DMS79 (cell line): ENCODE results near the gene FNDC3B.

Experiments
- DNase-seq: peaks from one replicate; lab custom pipeline; 2025; lab: John Stamatoyannopoulos, UW

Gene FNDC3B

DNA sequence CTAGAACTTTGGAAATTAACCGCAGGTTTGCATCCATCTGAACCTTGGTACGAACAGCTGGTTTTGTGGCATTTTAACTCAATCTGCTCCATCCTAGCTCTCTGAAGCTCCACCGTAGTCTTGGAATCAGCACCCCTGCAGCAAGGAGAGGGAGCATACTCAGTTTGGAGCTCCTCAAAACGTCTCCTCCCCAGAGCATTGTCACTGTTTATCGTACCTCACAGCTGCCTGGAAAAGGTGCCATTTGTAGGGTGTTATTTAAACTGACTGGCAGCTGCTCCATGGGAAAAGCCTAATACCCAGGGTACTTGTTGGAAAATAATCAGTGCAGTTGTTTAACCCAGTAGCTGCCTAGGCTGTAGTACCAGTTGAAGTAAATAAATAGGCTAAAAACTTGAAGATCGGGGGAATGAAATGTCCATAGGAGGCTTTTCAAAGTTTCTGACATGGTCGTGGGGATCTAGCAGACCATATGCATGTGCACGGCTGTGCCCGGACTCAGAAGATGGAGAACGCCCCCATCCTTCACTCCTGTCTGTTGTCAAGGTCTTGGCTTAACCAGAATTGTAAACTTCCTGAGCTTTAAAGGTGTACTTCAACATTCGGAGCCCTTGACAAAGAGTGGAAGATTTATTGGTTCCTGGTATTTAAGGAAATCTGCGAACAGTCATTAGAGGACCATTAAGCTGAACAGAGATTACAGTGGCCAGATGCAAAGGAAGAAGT is 365.0 kb downstream of the FNDC3B start:
- no peak for DNase-seq

DNA sequence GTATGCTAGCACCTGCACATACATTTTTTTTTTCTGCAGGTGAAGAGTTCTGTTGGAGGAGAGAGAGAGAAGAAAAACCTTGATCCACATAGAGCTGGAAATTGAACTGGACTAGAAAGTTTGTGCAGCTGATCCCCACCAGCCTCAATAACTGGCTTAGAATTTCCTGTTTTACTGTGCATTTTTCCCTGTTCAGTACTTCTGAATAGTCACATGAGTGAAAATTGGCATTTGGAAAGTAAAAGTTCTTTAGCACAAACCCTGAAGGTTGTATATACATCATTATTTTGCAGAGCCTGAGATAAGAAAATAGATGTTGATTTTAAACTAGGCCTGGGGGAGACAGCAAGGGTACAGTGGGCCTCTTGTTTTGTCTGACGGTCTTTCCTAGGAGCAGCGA is 366.5 kb downstream of the FNDC3B start:
- no peak for DNase-seq

DNA sequence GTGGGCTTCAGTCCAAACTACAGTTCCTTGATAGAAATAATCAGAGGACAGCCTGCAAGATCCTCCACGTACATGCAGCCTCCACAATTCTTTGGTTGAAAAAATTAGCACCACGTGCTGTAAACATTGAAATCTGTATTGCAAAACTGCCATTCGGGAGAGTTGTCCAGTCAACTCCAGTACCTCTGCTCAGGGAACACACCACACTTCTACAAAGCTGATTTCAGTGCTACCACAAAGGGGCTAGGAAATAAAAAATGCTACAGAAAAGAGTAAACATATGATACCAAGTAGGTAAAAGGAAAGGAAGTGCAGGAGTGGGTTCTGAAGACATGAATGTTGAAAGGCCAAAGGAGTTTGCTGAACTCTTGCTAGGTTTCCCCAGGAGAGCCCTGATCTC is 368.5 kb downstream of the FNDC3B start:
- no peak for DNase-seq

DNA sequence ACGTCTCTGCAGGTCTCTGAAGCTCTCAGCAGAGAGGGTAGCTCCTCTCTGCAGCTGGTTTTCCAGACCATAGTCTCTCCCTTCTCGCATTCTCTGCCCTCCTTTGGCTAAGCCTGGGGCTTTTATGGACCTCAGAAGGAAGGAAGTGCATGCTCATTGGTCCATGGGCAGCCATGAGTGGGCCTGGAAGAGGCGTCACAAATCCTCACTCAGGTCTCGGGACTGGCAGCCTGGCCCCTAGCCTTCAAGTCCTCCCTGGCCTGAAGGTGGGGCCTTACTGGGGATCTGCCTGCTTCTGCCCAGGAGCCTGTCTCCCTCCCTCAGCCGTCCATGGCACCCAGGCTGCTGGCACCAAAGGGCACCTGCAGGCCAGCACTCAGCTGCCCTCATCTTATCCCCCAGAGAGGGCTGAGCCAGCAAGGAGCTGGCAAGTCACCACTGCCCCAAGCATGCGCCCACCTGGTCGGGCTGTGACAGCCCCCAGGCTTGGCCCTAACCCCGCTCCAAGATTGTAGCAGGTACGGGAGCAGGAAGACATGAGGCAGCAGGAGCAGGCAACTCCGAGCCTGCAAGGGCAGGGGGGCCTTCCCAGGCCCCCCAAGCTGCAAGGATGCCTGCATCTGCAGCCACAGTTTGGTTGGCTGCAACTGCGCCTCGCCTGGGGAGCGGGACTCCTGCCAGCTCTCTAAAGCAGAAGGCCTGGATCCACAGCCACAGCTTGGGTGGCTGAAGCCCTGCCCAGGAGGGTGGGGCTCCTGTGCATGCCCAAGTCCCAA is 371.5 kb downstream of the FNDC3B start:
- no peak for DNase-seq

DNA sequence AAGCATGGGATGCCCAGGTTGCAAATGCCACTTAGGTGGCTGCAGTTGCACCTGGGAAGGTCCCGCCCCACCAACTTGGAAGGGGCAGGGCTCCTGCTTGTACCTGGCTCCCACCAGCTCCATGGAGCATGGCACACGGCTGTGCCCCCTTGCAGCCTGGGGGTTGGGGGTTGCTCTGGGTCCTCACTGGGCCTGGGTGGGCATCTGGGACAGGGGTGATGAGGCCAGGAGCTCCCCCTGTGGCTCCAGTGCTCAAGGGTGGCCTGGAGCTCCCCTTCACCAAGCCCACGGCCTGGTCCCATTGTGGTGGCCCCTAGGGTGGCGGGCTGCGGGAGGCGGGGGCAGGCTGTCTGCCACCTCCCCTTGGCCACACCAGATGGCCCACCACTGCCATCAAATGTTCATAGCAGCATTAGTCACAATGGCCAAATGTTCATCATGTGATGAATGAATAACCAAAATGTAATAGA is 372.1 kb downstream of the FNDC3B start:
- DNase-seq = no peak

DNA sequence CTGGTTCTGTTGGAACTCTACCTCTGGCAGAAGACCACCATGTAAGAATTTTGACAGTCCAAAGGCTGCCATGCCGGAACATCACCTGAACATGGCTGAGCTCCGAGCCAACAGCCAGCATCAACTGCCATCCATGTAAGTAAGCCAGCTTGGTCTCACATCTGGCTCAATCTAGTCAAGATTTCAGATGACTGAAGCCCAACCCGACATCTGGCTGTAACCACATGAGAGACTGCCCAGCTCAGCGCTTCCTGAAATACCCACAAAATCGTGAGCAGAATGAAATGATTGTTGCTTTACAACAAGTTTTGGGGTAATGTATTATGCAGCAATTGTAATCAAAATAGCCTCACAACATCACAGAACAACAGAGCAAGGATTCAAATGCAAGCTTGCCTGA is 375.9 kb downstream of the FNDC3B start:
- DNase-seq = no peak

DNA sequence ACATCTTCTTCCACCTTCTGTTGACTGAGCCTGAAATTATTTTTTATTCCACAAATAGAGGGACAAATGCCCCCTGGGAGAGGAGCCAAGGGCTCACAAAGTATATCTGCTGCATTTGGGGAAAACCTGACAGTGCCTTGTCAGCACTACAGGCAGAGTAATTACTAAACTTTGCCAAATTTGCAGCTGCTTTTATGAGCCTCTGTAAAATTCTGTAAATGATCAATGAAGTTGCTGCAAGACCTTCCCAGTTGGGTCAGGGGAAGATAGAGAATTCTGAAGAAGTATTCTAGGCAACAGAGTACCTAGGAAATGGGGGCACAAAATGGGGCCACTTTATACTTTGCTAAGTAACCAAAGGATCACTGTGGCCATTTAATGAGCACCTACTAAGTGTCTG is 398.3 kb downstream of the FNDC3B start:
- DNase-seq = no peak

DNA sequence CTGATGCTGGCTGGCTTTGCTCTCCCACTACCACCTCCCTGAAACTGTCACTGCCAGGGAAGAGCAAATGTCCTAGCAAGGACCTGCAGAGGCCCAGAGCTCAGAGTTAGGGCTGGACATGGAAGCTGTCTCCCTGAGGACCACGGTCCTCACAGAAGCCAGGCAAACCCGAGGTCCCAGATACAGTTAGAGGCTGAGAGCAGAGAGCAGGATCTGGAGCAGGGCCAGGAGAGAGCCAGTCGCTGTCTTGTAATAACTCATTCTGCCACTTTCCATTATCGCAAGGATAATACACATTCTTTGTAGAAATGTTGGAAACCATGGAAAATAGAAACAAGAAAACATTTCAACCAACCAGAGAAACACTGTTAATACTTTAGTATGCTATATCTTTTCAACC is 398.8 kb downstream of the FNDC3B start:
- DNase-seq = no peak

DNA sequence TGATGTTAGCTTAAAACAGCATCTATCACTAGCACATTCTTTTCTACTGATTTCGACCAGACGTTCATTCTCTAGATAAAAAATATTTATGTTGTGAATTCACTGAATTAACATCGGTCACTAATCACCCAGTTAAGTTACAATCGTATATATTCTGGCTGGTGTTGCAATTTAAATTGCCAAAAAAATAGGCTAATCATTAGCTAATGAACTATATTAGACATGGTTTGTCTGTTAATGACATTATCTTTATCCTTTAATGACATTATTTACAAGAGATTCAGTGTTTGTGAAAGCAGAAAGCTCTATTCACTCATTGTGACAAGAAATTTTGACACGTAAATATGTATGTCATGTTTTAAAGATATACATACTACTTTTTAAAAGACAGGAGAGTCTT is 402.2 kb downstream of the FNDC3B start:
- no peak for DNase-seq

DNA sequence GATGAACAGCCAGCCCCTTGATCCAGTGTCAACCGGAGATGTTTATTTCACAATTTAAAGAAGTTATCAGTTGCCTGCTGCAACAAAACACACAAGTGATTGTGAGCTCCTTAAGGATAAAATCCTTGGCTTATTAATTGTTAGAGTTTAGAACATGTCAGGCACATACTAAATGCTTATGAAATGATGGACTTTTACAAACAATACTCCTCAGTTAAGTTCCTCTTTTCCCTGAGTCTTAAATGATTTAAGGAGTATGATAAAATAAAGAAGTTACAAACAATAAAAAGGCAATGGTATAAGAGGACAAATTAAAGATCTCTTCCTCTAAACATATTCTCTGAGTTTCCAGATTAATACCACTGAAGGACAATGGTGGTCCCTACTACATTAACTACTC is 403.2 kb downstream of the FNDC3B start:
- DNase-seq = no peak

DNA sequence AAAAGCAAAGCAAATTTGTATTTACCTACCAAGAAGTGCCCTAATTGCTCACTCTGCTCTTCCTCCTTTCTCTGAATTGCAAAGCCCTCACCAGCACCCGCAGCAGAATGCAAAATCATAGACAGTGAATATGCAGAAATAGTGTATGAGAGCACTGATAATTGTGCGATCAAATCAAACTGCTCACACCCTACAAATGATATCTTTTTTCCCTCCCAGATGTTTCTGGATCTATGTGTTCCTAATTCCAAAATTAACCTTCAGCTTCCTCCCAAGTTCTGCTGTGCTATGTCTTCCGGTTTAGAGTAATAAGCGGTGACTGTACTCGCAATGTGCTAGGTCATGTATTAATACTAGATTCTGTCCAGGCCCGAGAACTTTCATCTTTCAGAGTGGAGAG is 405.4 kb downstream of the FNDC3B start:
- no peak for DNase-seq

DNA sequence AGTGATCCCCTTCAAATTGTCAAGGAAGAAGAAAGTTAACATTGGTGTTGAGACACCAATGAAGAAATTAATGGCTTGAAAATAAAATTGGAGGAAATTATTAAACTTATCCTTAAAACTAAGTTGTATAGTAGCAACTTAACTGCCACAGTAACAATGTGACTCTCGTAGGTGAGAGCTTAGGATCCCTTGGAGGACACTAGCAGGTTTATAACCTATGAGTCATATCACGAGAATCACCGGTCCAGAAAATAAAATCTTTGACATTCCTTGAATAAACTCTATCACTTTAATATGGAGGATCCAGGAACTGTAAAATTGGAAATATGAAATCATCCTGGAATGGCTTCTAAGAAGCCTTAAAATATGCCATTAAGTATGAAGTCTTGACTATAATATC is 406.8 kb downstream of the FNDC3B start:
- no peak for DNase-seq

DNA sequence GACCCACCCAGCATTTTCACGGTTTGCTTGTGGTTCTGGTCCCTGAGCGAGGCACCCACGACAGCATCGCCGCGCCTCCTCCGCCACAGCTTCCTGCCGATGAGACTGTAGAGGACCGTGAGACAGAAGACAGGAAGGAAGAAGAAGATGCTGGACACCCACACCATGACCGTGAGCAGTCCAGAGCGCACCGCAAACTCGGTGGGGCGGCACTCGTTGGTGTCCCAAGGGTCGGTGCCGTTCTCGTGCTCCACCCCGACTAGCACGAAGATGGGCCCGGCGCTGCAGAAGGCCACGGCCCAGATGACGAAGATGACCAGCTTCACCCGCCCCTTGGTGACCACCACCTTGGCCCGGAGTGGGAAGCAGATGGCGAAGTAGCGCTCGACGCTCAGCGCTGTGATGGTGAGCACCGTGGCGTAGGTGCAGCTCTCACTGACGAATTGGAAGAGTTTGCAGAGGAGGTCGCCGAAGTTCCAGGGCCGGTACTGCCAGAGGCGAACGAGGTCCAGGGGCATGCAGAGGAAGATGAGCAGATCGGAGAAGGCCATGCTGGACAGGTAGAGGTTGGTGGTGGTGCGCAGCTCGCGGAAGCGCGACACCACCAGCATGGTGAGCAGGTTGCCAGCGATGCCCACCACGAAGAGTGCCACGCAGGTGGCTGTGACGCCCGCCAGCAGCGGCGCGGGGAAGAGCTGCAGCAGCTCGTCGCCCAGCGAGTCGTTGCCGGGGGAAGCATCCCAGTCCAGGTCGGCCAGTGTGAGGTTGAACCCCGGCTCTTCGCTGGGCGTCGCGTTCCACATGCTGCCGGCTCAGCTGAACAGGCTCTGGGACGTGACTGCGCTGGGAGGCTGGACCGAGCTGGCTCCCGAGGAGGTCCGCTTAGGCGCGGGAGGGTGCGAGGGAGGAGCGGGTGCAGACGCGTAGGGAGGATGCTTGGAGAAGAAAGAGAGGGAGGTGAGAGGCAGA is 408.5 kb downstream of the FNDC3B start, which contains the start of gene GHSR:
TSS of gene GHSR (minus strand) at position 846 of the 969 bp plus-strand sequence. CDS start at position 803, 43 bp downstream.
- no peak for DNase-seq

DNA sequence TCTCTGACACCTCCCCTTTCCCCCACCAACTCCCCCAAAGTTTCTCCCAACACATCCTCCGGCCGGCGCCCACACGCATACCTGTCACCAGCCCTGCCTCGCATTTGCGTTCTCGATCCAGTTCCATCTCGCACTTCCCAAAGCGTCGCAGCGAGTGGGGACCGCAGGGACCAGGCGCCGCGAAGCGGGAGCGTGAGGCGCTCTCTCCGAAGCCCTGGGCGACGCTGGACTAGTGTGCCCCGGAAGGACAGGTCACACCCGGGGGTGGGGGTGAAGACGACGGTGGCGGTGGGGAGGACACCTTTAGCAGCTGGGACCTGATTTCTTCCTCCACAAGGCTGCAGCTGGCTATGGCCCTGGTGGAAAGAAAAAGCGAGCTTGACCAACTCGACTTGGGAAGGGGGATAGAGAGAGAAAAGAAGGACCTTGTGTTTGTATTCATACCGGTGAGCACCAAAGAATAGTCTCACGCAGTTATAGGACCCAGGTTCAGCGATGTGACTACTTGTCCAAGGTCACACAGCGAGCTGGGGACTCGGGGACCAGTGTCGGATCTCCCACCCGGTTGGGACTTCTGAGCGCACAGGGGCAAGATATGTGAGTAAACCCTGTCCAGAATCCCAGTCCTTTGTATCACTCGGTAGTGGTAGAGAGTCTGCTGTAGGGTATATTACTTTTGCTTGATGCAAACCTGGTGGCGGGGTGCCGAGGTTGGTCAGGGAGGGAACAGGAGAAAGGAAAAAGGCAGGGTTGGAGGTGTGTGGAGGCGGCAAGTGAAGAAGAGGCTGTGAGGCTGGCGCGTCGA is 409.5 kb downstream of the FNDC3B start:
- DNase-seq = no peak

DNA sequence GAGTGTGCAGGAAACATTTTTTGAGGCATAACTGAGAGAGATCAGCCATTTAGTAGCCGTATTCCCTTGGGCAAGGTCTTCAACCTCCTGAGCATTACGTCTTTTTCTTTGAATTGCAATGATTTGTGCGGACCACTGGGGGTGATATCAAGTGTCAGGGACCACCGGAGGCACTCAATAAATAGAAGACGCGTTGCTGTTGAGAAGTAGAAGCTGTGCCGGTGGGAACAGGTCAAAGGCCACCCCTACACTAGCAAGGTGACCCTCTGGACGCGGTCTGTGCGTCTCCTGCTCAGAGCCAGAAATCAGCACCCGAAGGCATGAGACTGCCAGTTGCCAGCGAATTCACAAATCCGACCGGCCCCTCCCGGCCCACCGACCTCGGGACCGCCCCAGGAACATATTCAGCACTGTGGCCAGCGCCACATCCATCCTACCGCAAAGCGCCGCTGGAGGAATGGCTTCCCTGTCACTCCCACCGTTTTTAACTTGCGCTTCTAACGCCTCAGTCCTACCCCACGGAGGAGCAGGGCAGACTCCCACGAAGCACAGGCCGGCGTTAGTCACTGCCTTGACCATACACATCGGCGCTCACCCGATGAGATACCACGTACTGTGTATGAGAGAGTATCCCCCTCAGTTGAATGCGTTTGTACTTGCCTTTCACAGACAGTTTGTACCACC is 410.2 kb downstream of the FNDC3B start:
- DNase-seq = no peak
